GM12865 (cell line): ENCODE results near the gene GDNF.

Experiments used
- DNase-seq: peaks from one replicate; pipeline ENCODE4 v3.0.0; 2010; ENCODE audit warnings: low read depth
- H3K4me3 ChIP-seq: 2 replicates; pipeline ENCODE4 v1.5.1; 2011; ENCODE audit warnings: mild to moderate bottlenecking, low read depth, low read length, control low read depth
- TF ChIP-seq, protein P1 (sequence below): IDR thresholded peaks from 2 replicates; pipeline ENCODE4 v1.5.1; 2011; ENCODE audit warnings: low read length, control low read depth, low read depth, inconsistent platforms; ENCODE audit not compliant: insufficient read depth; ENCODE audit errors: missing control alignments

The GDNF gene

DNA sequence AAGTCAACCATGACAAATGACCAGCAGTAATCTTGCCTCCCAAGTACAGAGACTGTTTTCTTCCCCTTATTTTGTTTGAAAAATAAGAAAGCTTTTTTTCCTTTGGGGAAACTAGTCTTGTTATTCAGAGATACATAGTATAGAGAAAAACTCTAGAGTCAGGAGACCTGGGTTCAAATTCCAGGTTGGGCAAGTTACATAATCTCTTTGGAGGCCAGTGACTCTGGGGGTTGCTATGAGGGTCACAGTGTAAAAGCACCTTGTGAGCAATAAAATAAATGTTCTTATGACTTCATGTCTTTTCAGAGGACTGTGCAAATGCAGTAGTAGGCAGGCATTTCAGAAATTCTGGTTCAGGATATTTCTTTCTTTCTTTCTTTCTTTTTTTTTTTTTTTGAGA is 71.5 kb downstream of the GDNF start:
- DNase-seq = no peak
- H3K4me3 ChIP-seq = no peak overlapping the region
- TF ChIP-seq, protein P1, sequence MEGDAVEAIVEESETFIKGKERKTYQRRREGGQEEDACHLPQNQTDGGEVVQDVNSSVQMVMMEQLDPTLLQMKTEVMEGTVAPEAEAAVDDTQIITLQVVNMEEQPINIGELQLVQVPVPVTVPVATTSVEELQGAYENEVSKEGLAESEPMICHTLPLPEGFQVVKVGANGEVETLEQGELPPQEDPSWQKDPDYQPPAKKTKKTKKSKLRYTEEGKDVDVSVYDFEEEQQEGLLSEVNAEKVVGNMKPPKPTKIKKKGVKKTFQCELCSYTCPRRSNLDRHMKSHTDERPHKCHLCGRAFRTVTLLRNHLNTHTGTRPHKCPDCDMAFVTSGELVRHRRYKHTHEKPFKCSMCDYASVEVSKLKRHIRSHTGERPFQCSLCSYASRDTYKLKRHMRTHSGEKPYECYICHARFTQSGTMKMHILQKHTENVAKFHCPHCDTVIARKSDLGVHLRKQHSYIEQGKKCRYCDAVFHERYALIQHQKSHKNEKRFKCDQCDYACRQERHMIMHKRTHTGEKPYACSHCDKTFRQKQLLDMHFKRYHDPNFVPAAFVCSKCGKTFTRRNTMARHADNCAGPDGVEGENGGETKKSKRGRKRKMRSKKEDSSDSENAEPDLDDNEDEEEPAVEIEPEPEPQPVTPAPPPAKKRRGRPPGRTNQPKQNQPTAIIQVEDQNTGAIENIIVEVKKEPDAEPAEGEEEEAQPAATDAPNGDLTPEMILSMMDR = no peak

DNA sequence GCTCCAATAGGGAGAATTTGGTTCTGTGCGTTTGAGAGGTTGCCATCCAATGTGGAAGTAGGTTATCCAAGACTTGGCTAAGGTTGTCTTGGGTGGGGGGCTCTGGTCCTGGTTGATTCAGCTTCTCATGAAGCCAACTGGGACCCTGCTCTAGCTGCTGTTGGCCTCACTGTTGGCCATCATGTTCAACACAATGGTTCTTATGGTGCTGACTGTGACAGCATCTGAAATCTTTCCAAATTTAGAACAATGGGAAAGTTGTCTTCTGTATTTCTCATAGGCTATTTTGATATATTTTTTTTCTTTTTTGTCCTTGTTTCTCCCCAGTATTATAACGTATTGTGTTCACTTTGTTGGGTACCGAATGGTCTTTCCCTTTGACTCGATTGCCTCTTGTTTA is 71.9 kb downstream of the GDNF start:
- DNase-seq = no peak
- H3K4me3 ChIP-seq = no peak overlapping the region
- TF ChIP-seq, protein P1 = no peak

DNA sequence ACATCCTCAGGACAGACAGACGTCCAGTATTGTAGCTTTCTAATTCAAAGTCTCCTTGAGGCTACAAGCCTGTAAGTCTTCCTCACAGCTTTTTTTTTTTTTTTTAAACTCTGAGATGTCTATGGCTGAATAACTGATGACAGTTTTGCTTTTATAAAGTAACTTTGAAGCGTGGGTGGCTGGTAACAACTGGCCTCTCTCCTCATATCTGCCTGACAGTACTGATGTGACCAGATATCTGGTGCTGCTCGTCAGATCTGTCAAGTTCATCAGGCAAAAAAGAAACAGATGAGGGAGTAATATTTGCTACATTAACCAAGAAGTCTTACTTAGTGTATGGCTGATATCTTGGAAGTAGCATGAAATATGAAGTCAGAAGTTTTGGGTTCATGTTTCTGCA is 72.6 kb downstream of the GDNF start:
- no peak overlapping the region for H3K4me3 ChIP-seq
- TF ChIP-seq, protein P1 = no peak
- no peak for DNase-seq
